Liver (tissue), 9 donors: ENCODE measurements around the gene SERPINB12. TPM values are rescaled to one million over a fixed set of nuclear protein-coding genes. Genes with fewer than 3 reads are reported as not detected.

Source experiments
- DNase-seq: peaks from one replicate; pipeline ENCODE4 v3.0.0-alpha.2; 2017; ENCODE audit warnings: low spot score
- H3K27ac ChIP-seq, 2 donors: one replicate each; pipeline ENCODE4 v1.7.0; 2013; ENCODE audit warnings: inconsistent platforms in 2 of 2, low read length in 2 of 2, control low read depth in 1 of 2, low read depth in 1 of 2, mild to moderate bottlenecking in 1 of 2
- H3K27me3 ChIP-seq, 4 donors: one replicate each; pipeline versions ENCODE4 v1.6.1 to v1.7.0; 2013; ENCODE audit warnings: low read length in 3 of 4, inconsistent platforms in 1 of 4, mild to moderate bottlenecking in 1 of 4, moderate library complexity in 1 of 4; ENCODE audit not compliant: control insufficient read depth in 4 of 4, insufficient read depth in 4 of 4
- H3K36me3 ChIP-seq, 4 donors: one replicate each; pipeline versions ENCODE4 v1.6.1 to v1.7.0; 2013; ENCODE audit warnings: low read length in 3 of 4, mild to moderate bottlenecking in 3 of 4, low read depth in 1 of 4, moderate library complexity in 1 of 4; ENCODE audit not compliant: control insufficient read depth in 4 of 4, insufficient read depth in 3 of 4
- H3K4me1 ChIP-seq, 4 donors: one replicate each; pipeline versions ENCODE4 v1.6.1 to v1.7.0; 2013; ENCODE audit warnings: low read length in 3 of 4, mild to moderate bottlenecking in 3 of 4, moderate library complexity in 1 of 4; ENCODE audit not compliant: control insufficient read depth in 4 of 4, insufficient read depth in 4 of 4
- H3K4me3 ChIP-seq, 3 donors: one replicate each; pipeline versions ENCODE4 v1.6.1 to v1.7.0; 2013; ENCODE audit warnings: low read length in 3 of 3, control low read depth in 1 of 3, low read depth in 1 of 3, mild to moderate bottlenecking in 1 of 3
- H3K9ac ChIP-seq, 2 donors: one replicate each; pipeline ENCODE4 v1.7.0; 2013; ENCODE audit warnings: low read length in 2 of 2, mild to moderate bottlenecking in 2 of 2, moderate library complexity in 2 of 2, control low read depth in 1 of 2, low read depth in 1 of 2
- H3K9me3 ChIP-seq, 4 donors: one replicate each; pipeline versions ENCODE4 v1.6.1 to v1.7.0; 2013; ENCODE audit warnings: low read length in 3 of 4; ENCODE audit not compliant: control insufficient read depth in 4 of 4
- ATF3 ChIP-seq: IDR thresholded peaks from 2 replicates; pipeline ENCODE4 v1.6.1; 2016; ENCODE audit warnings: antibody characterized with exemption
- CTCF ChIP-seq: fragments of 150-350 bp; IDR thresholded peaks from 2 replicates; pipeline ENCODE4 v1.5.1; 2017; ENCODE audit warnings: improper control_type of control experiment, low read depth, low read length; ENCODE audit not compliant: missing input control
- EGR1 ChIP-seq, 2 donors: IDR thresholded peaks; 2 replicates each; pipeline ENCODE4 v1.6.1; 2016 to 2018; ENCODE audit warnings: antibody characterized with exemption in 2 of 2, low read depth in 2 of 2
- FOXA1 ChIP-seq: IDR thresholded peaks from 2 replicates; pipeline ENCODE4 v1.6.1; 2016; ENCODE audit warnings: antibody characterized with exemption
- FOXA2 ChIP-seq: IDR thresholded peaks from 2 replicates; pipeline ENCODE4 v1.6.1; 2016; ENCODE audit warnings: antibody characterized with exemption
- GABPA ChIP-seq, 2 donors: IDR thresholded peaks in 1 of 2; conservative IDR thresholded peaks in 1 of 2; 2 replicates each; pipeline ENCODE4 v1.6.1; 2016; ENCODE audit warnings: antibody characterized with exemption in 2 of 2, mild to moderate bottlenecking in 1 of 2, moderate library complexity in 1 of 2
- HNF4A ChIP-seq, 2 donors: conservative IDR thresholded peaks; 2 replicates each; pipeline ENCODE4 v1.6.1; 2016; ENCODE audit warnings: antibody characterized with exemption in 2 of 2, mild to moderate bottlenecking in 2 of 2
- HNF4G ChIP-seq: IDR thresholded peaks from 2 replicates; pipeline ENCODE4 v1.6.1; 2016; ENCODE audit warnings: antibody characterized with exemption
- JUND ChIP-seq, 2 donors: IDR thresholded peaks; 2 replicates each; pipeline ENCODE4 v1.6.1; 2016; ENCODE audit warnings: antibody characterized with exemption in 2 of 2
- MAX ChIP-seq: IDR thresholded peaks from 2 replicates; pipeline ENCODE4 v1.6.1; 2016; ENCODE audit warnings: antibody characterized with exemption
- NR2F2 ChIP-seq: IDR thresholded peaks from 2 replicates; pipeline ENCODE4 v1.6.1; 2016; ENCODE audit warnings: antibody characterized with exemption
- RAD21 ChIP-seq, 2 donors: IDR thresholded peaks; 2 replicates each; pipeline ENCODE4 v1.6.1; 2016; ENCODE audit warnings: antibody characterized with exemption in 2 of 2, mild to moderate bottlenecking in 2 of 2
- REST ChIP-seq: IDR thresholded peaks from 2 replicates; pipeline ENCODE4 v1.6.1; 2016; ENCODE audit warnings: antibody characterized with exemption, mild to moderate bottlenecking
- RXRA ChIP-seq, 2 donors: IDR thresholded peaks; 2 replicates each; pipeline ENCODE4 v1.6.1; 2017 to 2018; ENCODE audit warnings: antibody characterized with exemption in 2 of 2, mild to moderate bottlenecking in 1 of 2
- SP1 ChIP-seq: IDR thresholded peaks from 2 replicates; pipeline ENCODE4 v1.6.1; 2018; ENCODE audit warnings: antibody characterized with exemption, mild to moderate bottlenecking
- TAF1 ChIP-seq: conservative IDR thresholded peaks from 2 replicates; pipeline ENCODE4 v1.6.1; 2016; ENCODE audit warnings: antibody characterized with exemption, mild to moderate bottlenecking
- YY1 ChIP-seq: IDR thresholded peaks from 2 replicates; pipeline ENCODE4 v1.6.1; 2016; ENCODE audit warnings: antibody characterized with exemption, mild to moderate bottlenecking
- ZBTB33 ChIP-seq: IDR thresholded peaks from 2 replicates; pipeline ENCODE4 v1.6.1; 2016; ENCODE audit warnings: antibody characterized with exemption
- WGBS: extraction: QIAGEN DNeasy Blood & Tissue Kit; methylation state at CpG from one replicate; pipeline ENCODE4 v1.1.7; 2013; 5-methylcytosine and 5-hydroxymethylcytosine counted together
- polyA plus RNA-seq, 2 donors: library from polyadenylated mRNA; stranded (reverse) in 1 of 2; unstranded in 1 of 2; fragments of 200-250 nt in 1 of 2; fragments of >200 nt in 1 of 2; fragmentation: Nextera tagmentation in 1 of 2; extraction: Ambion mirVana in 1 of 2; gene quantifications; one replicate each; pipeline versions ENCODE4 v1.2.1 to v1.2.3, GENCODE V29; 2013 to 2015
- total RNA-seq, 2 donors: library from RNA; depleted of rRNA; stranded (reverse); fragments of >200 nt; gene quantifications; one replicate each; pipeline ENCODE4 v1.2.3, GENCODE V29; 2014
- donor health status: healthy.
- donor health status: healthy.
- donor health status: healthy.
- donor health status: healthy.
- donor health status: healthy.

SERPINB12 gene
- total and polyA plus RNA-seq, 4 donors, result not detected

GRCh38 chr18:63590966-63591695, 49.0 kb downstream of the SERPINB12 start:
- H3K36me3 ChIP-seq, result no peaks in the 10 kb centered on the region
- DNase-seq, result no peak
- 80% methylated on average over 3 of the region's 3 CpGs for WGBS
- no peak overlapping the region for H3K27ac ChIP-seq
- H3K4me1 ChIP-seq, result no peaks in the 10 kb centered on the region
- TF ChIP-seq CTCF, result no peak
- TF ChIP-seq ATF3, result no peak
- no peaks in the 10 kb centered on the region for H3K27me3 ChIP-seq
- no peak overlapping the region for H3K9ac ChIP-seq
- no peak overlapping the region for H3K4me3 ChIP-seq
- H3K9me3 ChIP-seq, result no peaks in the 10 kb centered on the region

- no peak for DNase-seq
These were observed 49.6 kb downstream of the SERPINB12 start for GRCh38 chr18:63591725-63592124.

More at GRCh38 chr18:63591725-63592124, 49.6 kb downstream of the SERPINB12 start:
- Histone ChIP-seq H3K4me3 (no peak overlapping the region), H3K27ac (no peak overlapping the region), H3K27me3 (no peaks in the 10 kb centered on the region), H3K36me3 (no peaks in the 10 kb centered on the region), H3K9ac (no peak overlapping the region), H3K4me1 (no peaks in the 10 kb centered on the region), H3K9me3 (no peaks in the 10 kb centered on the region)
- 78% methylated on average over 3 of the region's 3 CpGs for WGBS
- TF ChIP-seq JUND (IDR thresholded peaks at IDR 0.05), result no peak
- no peak for TF ChIP-seq RAD21 (IDR thresholded peaks at IDR 0.05)
- no peak for TF ChIP-seq EGR1 (IDR thresholded peaks at IDR 0.05; ENCODE audit: low read depth in 2 of 2)
- no peak for TF ChIP-seq FOXA2
- TF ChIP-seq SP1, result no peak
- no peak for TF ChIP-seq TAF1
- no peak for TF ChIP-seq NR2F2
- no peak for TF ChIP-seq ZBTB33
- no peak for TF ChIP-seq FOXA1
- no peak for TF ChIP-seq HNF4A (conservative IDR thresholded peaks at IDR 0.05)
- TF ChIP-seq MAX, result no peak
- TF ChIP-seq YY1, result no peak
- TF ChIP-seq ATF3, result no peak
- TF ChIP-seq REST, result no peak
- TF ChIP-seq HNF4G, result no peak
- TF ChIP-seq CTCF, result no peak
- no peak for TF ChIP-seq GABPA (IDR thresholded peaks at IDR 0.05 in 1 of 2, conservative IDR thresholded peaks at IDR 0.05 in 1 of 2)
- TF ChIP-seq RXRA (IDR thresholded peaks at IDR 0.05), result no peak
